Breast epithelium (tissue), 3 donors: ENCODE measurements around the gene SPRED1.

Source experiments
- CTCF ChIP-seq, 3 donors: fragments of 450-650 bp; IDR thresholded peaks; one replicate each; pipeline ENCODE4 v1.5.1; 2016 to 2017; ENCODE audit warnings: antibody characterized with exemption in 3 of 3, mild to moderate bottlenecking in 3 of 3, moderate library complexity in 3 of 3
- POLR2AphosphoS5 ChIP-seq, 3 donors: sonication (generic); formaldehyde crosslinking; IDR thresholded peaks; one replicate each; pipeline ENCODE4 v1.6.1; 2017; ENCODE audit warnings: antibody characterized with exemption in 3 of 3

GRCh38 chr15:38307251-38307650 is 54.6 kb downstream of the SPRED1 start:
- TF ChIP-seq POLR2AphosphoS5 (IDR thresholded peaks at IDR 0.05) (no peak), CTCF (IDR thresholded peaks at IDR 0.05) (no peak)
